Fibroblast of lung (primary cell): Measurements from ENCODE around the gene STAB2. TPM values are rescaled to one million over a fixed set of nuclear protein-coding genes. Genes with fewer than 3 reads are reported as not detected.

Experiments
- DNase-seq, 2 donors: peaks; one replicate each; pipeline versions ENCODE4 v3.0.0 to v3.0.0-alpha.2; 2010; ENCODE audit warnings: low read depth in 2 of 2
- H2AFZ ChIP-seq: 2 replicates; pipeline ENCODE4 v1.5.1; 2012; ENCODE audit warnings: low read length, control low read depth, inconsistent platforms
- H3K27ac ChIP-seq: 2 replicates; pipeline ENCODE4 v1.5.1; 2011; ENCODE audit warnings: low read length, control low read depth; ENCODE audit not compliant: insufficient read depth
- H3K27me3 ChIP-seq: 2 replicates; pipeline ENCODE4 v1.5.1; 2011; ENCODE audit warnings: mild to moderate bottlenecking, low read length; ENCODE audit not compliant: control insufficient read depth, insufficient read depth
- H3K36me3 ChIP-seq: 2 replicates; pipeline ENCODE4 v1.5.1; 2011; ENCODE audit warnings: low read length; ENCODE audit not compliant: control insufficient read depth, insufficient read depth
- H3K4me1 ChIP-seq: 2 replicates; pipeline ENCODE4 v1.5.1; 2011; ENCODE audit warnings: low read length; ENCODE audit not compliant: control insufficient read depth, insufficient read depth; ENCODE audit errors: extremely low read depth
- H3K4me2 ChIP-seq: 2 replicates; pipeline ENCODE4 v1.5.1; 2011; ENCODE audit warnings: low read length, control low read depth; ENCODE audit not compliant: insufficient read depth; ENCODE audit errors: extremely low read depth
- H3K4me3 ChIP-seq, 4 experiments: fragments of 200-600 bp in 1 of 4; sonication (generic) in 1 of 4; replicated peaks in 1 of 4; 2 replicates each; pipeline ENCODE4 v1.5.1; 2011 to 2016; ENCODE audit warnings: low read length in 4 of 4, low read depth in 3 of 4, mild to moderate bottlenecking in 3 of 4, control low read depth in 2 of 4, inconsistent platforms in 1 of 4, mixed read lengths in 1 of 4; ENCODE audit not compliant: insufficient read depth in 1 of 4; ENCODE audit errors: control extremely low read depth in 1 of 4
- H3K79me2 ChIP-seq: 2 replicates; pipeline ENCODE4 v1.5.1; 2012; ENCODE audit warnings: mild to moderate bottlenecking, low read length, inconsistent platforms; ENCODE audit not compliant: control insufficient read depth, insufficient read depth
- H3K9ac ChIP-seq: 2 replicates; pipeline ENCODE4 v1.5.1; 2011; ENCODE audit warnings: mild to moderate bottlenecking, low read length, control low read depth; ENCODE audit not compliant: insufficient read depth
- H3K9me3 ChIP-seq: 2 replicates; pipeline ENCODE4 v1.5.1; 2012; ENCODE audit warnings: low read depth, low read length; ENCODE audit not compliant: control insufficient read depth, insufficient read depth
- H4K20me1 ChIP-seq: 2 replicates; pipeline ENCODE4 v1.5.1; 2011; ENCODE audit warnings: low read length; ENCODE audit not compliant: control insufficient read depth, insufficient read depth; ENCODE audit errors: extremely low read depth
- EZH2 ChIP-seq: IDR thresholded peaks from 2 replicates; pipeline ENCODE4 v1.5.1; 2012; ENCODE audit warnings: low read length, control low read depth, mild to moderate bottlenecking; ENCODE audit errors: missing control alignments
- polyA plus RNA-seq, 2 donors: library from polyadenylated mRNA; depleted of rRNA in 1 of 2; stranded (reverse) in 1 of 2; unstranded in 1 of 2; fragments of >200 nt; gene quantifications; 2 replicates each; pipeline ENCODE4 v1.2.1, GENCODE V29; 2011 to 2012; ENCODE audit warnings: missing spikeins in 1 of 2
- total RNA-seq: library from RNA; depleted of rRNA; stranded (reverse); fragments of >200 nt; gene quantifications from 2 replicates; pipeline ENCODE4 v1.2.1, GENCODE V29; 2014
- TF ChIP-seq, protein P1 (sequence below), 2 donors: IDR thresholded peaks in 1 of 2; conservative IDR thresholded peaks in 1 of 2; 1 replicate in 1 of 2; 2 replicates in 1 of 2; pipeline ENCODE4 v1.5.1; 2011 to 2012; ENCODE audit warnings: low read length in 2 of 2, control low read depth in 1 of 2, inconsistent platforms in 1 of 2, low read depth in 1 of 2, mild to moderate bottlenecking in 1 of 2

Gene STAB2
- total and polyA plus RNA-seq, 2 donors (not counting 1 experiment from before 2014, with no cell fraction given) = not detected

DNA sequence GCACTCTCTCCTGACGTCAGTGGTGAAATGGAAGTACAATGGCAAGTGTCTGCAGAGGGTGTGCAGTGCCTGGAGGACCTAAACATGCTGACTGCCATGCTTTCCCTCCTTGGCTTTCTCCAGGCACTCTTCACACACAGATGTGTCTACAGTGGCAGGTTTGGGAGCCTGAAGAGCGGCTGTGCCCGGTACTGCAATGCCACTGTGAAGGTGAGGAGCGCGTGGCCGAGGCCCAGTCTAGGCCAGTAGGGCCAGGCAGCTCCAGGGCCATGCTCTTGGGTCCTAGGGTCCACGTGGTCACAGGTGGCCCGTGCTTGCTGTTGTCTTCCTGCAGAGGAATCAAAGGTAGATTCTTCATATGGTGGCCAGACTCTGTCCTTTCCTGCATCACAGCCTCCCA is 81.4 kb downstream of the STAB2 start:
- TF ChIP-seq EZH2 = no peak
- TF ChIP-seq, protein P1, sequence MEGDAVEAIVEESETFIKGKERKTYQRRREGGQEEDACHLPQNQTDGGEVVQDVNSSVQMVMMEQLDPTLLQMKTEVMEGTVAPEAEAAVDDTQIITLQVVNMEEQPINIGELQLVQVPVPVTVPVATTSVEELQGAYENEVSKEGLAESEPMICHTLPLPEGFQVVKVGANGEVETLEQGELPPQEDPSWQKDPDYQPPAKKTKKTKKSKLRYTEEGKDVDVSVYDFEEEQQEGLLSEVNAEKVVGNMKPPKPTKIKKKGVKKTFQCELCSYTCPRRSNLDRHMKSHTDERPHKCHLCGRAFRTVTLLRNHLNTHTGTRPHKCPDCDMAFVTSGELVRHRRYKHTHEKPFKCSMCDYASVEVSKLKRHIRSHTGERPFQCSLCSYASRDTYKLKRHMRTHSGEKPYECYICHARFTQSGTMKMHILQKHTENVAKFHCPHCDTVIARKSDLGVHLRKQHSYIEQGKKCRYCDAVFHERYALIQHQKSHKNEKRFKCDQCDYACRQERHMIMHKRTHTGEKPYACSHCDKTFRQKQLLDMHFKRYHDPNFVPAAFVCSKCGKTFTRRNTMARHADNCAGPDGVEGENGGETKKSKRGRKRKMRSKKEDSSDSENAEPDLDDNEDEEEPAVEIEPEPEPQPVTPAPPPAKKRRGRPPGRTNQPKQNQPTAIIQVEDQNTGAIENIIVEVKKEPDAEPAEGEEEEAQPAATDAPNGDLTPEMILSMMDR (conservative IDR thresholded peaks at IDR 0.05 in 1 of 2, IDR thresholded peaks at IDR 0.05 in 1 of 2; ENCODE audit: low read depth in 1 of 2, low read length in 2 of 2) = no peak
- Histone ChIP-seq H3K9ac (no peak overlapping the region), H4K20me1 (no peaks in the 10 kb centered on the region), H3K9me3 (no peaks in the 10 kb centered on the region), H3K36me3 (no peaks in the 10 kb centered on the region), H3K4me2 (no peak overlapping the region), H3K4me1 (no peaks in the 10 kb centered on the region), H3K4me3 (no peak overlapping the region), H2AFZ (no peak overlapping the region), H3K27ac (no peak overlapping the region), H3K27me3 (no peaks in the 10 kb centered on the region), H3K79me2 (no peaks in the 10 kb centered on the region)
- DNase-seq = no peak

DNA sequence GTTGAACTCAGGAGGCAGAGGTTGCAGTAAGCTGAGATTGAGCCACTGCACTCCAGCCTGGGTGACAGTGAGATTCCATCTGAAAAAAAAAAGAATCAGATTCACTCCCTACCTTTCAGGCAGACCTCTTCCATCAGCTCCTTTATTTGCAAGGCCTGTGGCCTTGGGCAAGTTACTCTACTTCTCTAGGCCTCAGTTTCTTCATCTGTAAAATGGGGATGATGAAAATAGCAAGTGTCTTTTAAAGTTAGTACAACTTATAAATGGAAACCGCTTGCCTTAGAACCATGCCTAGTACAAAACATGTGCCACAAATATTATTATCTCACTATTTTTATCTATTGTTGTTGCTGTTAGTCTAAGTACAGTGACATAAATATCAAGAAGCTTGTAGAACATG is 84.3 kb downstream of the STAB2 start:
- Histone ChIP-seq H3K9me3 (no peaks in the 10 kb centered on the region), H3K4me3 (no peak overlapping the region), H4K20me1 (no peaks in the 10 kb centered on the region), H3K79me2 (no peaks in the 10 kb centered on the region), H3K27me3 (no peaks in the 10 kb centered on the region), H2AFZ (no peak overlapping the region), H3K9ac (no peak overlapping the region), H3K27ac (no peak overlapping the region), H3K4me2 (no peak overlapping the region), H3K36me3 (no peaks in the 10 kb centered on the region), H3K4me1 (no peaks in the 10 kb centered on the region)
- no peak for DNase-seq
- TF ChIP-seq EZH2 = no peak
- TF ChIP-seq, protein P1 (conservative IDR thresholded peaks at IDR 0.05 in 1 of 2, IDR thresholded peaks at IDR 0.05 in 1 of 2; ENCODE audit: low read depth in 1 of 2, low read length in 2 of 2) = no peak

DNA sequence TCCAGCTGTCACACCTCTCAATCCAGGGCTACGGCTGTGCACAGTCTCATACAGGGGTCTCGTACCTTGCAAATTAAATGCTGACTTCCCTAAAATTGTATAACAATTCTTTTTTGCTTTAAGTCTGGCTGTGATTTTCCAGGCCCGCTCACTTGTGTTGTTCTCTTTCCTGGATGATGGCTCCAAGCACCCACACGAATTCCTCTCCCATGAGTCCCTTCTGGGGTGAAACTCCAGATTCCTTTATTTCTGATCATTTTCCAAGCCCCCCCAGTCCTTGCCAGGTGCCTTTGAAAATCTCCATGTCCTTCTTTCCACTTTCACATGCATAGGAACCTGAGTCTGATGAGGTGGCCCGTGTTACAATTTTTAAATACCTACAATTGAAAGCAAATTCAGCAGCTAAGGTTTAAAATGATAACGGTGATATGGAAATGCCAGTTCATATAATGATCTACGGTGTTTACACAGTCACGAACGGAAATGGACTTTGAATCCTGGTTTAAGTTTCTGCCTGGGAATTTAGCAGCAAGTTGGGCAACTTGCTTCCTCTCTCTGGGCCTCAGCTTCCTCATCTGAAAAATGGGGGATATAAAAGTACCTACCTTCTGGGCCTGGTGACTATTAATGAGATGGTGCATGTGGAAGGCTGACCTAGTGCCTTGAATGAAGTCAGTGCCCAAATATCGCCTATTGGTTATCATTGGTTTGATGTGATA is 85.5 kb downstream of the STAB2 start:
- Histone ChIP-seq H3K79me2 (no peaks in the 10 kb centered on the region), H3K27ac (no peak overlapping the region), H3K9me3 (no peaks in the 10 kb centered on the region), H2AFZ (no peak overlapping the region), H4K20me1 (no peaks in the 10 kb centered on the region), H3K4me1 (no peaks in the 10 kb centered on the region), H3K27me3 (no peaks in the 10 kb centered on the region), H3K36me3 (no peaks in the 10 kb centered on the region), H3K9ac (no peak overlapping the region), H3K4me2 (no peak overlapping the region), H3K4me3 (no peak overlapping the region)
- TF ChIP-seq, protein P1 (conservative IDR thresholded peaks at IDR 0.05 in 1 of 2, IDR thresholded peaks at IDR 0.05 in 1 of 2; ENCODE audit: low read depth in 1 of 2, low read length in 2 of 2) = no peak
- TF ChIP-seq EZH2 = no peak
- DNase-seq = peak in 1 of 2 donors; percentile 76
